Measurements from ENCODE around the gene RAB37.

The RAB37 gene

DNA sequence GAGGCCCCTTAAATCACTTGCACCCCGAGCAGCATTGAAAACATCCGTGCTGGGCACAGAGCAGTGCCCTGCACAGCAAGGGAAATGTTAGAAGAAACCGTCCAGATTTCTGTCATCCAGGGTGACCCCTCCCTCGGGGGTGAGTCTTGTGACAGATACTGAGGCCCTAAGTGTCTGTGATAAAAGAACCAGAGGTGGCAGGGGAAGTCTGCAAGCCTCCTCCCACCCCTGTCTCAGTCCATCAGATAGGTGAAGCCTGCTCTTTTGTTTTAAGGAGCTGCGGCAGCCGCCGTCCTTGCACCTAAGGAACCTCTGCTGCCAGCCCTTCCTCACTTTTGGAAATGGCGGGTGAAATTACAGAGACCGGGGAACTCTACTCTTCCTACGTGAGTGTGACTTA lies 39.9 kb downstream of the RAB37 start:
- no peak for DNase-seq

DNA sequence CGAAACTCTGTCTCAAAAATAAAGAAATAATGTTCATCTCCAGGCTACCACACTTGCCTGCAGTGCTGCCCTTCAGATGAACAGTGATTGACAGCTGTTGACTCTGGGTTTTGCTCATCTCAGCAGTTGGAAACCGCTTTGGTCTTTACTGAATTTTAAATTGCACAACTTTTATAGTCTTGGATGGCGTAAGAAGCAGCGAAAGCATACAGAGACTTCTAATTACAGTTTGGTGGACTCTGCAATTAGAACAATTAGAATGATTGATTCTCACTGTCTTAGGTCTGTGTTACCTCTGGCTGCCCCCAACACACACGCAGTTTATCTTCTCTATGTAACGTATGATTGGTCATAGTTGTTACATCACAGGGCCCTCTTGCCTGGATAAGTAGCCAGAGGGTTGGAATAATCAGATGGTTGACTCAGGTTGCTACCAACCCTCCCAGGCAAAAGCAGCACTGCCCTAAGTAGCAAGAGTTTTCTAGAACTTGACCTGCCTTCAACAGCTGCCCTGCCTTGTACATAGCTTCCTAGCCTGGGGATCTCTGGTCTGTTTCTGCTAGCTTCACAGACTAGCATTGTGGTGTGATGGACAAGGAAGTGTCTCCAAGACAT lies 41.0 kb downstream of the RAB37 start:
- DNase-seq, result no peak

DNA sequence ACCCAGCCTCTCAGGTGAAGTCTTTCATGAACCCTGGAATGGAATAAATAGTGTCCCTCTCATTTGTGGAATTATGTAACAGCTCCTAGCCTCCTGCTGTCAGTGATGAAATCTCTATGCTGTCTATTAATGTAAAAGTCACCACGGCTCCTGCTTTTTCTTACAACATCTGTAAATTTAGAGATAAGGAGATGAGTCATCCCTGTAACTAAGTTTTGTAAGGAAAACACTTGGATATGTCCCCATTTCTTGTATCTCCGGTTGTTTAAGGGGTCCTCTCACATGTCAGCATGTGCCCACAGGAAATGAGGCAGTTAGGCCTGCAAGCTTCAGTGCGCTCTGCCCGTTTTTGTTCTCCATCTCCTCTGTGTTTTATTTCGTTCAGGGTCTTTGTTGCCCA lies 41.9 kb downstream of the RAB37 start:
- no peak for DNase-seq

DNA sequence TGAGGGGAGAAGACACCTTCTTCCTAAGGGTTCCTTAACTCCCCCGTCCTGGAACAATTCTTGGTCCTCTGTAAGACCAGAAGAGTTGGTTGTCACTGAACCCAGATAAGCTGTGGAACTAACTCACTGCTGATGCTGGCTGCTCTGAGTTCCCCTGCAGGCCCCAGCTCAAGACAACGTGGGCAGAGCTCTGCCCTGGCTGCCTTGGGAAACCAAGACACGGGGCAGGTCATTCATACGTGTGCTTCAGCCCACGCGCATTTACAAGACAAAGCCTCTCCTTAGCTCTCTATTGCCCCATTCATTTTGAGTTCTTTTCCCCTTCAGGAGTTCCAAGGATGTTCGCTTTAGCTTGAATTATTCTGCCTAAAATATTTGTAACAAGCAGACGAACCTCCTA lies 42.4 kb downstream of the RAB37 start:
- no peak for DNase-seq

DNA sequence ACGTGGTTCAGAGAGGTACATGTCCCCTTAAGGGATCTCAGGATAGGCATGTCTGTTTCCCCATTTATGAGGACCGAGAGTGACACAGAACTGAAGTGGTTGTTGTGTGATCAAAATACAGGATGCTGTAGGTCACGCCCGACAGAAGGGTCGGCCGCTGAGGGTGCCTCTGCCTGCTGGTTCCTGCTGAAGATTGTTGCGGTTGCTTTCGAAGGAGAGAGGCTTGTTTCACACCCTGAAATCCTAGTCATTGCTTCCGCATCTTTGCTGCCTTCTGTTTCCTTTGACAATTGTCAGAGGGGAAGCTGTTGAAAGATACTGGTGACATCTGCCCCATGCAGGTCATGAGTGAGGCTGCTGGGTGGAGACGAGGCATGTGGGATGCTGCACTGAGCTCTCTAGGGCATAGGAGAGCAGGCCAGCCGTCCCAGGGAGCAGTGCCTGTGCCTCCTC lies 42.9 kb downstream of the RAB37 start:
- DNase-seq, result peak in 16 of 56 donors; percentile 12 to 69 (median 22)

DNA sequence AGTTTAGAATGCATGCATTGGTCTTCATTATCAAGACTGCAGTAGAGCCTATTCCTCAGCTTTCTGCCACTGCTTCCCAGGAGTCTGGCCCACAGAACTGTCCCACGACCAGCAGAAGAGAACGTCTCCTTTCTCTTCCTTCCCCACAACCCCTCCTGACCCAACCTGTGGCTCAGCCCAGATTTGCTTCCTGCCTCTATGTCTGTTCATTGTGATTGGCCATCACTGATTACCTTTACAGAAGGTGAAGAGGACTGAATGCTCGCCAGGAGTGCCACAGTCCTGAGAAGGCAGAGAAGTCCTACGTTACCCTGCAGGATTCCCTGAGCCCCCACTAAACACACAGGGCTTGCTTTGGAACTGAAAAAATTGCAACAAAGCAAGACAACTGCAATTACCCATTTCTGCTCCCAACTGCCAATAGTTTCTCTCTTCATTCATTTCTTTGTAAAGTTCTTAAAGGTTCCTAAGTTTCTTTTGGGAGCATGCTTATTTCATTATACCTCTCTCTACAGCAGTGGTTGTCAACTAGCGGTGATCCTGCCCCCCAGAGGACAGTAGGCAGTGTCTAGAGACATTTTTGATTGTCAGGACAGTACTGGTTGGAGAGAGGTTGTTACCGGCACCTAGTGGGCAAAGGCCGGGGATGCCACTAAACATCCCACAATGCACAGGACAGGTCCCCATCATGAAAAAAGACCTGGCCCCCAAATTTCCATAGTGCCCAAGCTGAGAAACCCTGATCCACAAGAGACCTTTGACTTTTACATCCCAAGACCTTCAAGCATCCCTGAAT lies 43.6 kb downstream of the RAB37 start:
- peak in 23 of 56 donors; percentile 12 to 80 (median 40) for DNase-seq

DNA sequence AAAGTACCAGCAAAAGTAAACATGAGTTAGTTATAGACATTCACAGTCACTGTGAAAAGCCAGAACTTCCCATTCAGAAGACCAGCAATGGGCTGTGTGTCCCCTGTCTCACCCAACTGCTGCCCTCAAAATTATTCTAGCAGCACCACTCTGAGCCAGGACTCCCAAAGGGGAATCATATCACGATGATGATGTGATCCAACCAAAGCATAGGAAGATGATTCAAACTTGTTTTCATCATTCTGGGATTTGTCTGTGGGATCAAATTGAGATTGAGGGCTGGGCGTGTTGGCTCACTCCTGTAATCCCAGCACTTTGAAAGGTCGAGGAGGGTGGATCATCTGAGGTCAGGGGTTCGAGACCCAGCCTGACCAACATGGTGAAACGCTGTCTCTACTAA lies 45.5 kb downstream of the RAB37 start:
- DNase-seq, result no peak

DNA sequence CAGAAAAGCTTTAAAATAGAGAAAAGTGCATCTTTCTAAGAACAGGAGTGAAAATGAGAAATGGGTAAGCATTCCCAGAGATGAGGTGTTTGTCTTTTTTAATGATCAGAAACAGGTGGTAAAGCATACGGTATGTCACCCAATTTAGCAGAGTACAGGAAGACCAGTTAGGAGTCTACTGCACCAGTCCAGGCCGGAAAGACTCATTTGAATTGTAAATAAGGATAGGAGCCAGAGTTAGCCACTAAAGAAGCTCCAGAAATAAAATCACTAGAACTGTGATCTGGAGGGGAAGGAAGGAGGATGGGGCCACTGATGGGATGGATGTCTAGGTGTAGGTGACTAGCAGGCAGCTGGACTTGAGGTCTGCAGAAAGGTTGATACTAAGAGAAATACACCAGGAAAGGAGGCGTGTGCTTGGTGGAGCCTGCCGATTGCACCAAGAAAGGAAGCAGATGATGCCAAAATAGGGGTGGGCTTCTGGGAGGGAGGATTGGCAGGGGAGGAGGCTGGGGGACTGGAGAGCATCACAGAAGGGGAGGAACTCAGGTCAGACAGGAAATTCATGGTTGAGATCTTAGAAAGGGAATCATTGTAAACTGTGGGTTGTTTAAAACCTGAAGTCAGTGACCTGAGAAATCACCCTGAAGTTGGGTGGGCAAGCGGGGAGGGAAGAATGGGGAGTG lies 47.2 kb downstream of the RAB37 start:
- no peak for DNase-seq

DNA sequence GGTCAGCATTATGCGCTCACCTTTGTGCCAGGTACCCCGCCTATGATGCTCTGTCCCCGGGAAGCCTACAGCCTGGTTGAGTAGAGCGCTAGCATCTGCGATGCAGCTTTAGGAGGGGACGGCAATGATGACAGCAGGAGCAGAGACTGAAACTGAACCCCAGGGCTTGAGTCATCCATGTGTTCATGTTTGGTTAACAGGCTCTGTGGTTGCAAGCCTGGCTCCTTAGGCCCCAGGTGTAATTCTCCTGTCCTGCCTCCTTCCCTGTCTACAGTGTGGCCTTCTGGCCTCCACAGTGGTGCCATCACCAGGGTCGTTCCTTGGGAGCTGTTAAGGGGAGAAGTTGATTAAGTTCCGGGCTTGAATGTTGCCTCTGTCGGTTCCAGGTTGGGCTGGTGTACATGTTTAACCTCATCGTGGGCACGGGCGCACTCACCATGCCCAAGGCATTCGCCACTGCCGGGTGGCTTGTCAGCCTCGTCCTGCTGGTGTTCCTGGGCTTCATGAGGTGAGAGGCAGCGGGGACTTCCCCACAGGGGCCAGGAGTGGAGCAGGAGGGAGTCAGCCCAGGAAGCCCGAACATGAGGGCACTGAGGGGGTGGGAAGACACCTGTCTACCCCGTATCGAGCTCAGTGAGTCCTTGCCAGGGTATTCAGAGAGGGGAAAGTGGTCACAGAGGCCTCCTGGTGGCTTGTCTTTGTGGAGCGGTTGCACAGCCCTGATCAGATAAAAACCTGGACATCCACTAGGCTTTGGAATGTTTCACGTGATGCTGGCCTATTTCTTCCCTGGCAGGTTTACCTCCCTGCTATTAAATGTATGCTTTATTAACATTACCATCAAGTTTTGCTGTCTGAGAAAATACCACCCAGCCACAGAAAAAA lies 48.3 kb downstream of the RAB37 start:
- DNase-seq, result no peak

DNA sequence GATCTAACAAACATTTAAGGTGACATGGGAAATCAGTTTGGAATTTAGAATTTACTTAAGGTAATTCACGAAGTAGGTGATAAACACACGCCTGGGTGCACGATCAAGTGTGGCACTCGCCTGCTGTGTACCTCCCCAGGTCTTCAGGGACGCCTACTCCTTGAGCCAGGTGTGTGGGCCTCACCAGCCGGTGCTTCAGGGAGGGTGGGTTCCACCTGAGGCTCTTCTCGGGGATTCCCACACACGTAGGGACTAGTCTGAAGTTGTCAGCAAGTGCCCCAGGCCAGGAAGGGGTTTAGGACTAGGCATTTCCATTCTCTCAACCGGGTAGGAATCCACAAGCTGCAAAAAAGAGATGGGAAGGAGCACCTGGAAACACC lies 48.9 kb downstream of the RAB37 start:
- no peak for DNase-seq

DNA sequence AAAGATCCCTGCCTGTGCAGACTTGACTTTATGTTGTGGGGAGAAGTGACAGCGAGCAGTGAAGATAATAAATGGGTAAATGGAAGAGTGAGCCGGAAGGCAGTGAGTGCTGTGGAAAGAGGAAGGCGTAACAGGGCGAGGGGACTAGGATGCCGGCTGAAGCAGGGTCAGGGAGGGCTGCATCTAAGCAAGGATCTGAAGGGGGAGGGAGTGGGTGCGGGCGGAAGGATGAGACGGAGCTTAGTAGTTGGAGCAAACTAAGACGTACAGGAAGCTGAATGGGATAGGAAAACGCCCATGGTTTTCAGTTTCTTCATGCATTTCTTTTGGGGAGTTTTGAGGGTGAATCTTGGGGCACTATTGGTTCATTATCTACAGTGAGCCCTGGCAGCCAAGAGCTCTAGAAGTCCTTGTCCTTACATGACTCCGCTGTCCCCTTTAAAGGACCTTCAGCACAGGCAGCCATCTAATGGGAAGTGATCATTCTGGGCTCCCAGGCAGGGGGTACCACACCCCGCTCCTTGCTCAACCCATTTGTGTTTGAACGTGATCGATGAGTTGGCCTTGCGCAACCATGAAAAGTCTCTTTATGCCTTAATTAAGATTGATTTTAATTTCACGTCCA lies 49.5 kb downstream of the RAB37 start:
- DNase-seq, result no peak

DNA sequence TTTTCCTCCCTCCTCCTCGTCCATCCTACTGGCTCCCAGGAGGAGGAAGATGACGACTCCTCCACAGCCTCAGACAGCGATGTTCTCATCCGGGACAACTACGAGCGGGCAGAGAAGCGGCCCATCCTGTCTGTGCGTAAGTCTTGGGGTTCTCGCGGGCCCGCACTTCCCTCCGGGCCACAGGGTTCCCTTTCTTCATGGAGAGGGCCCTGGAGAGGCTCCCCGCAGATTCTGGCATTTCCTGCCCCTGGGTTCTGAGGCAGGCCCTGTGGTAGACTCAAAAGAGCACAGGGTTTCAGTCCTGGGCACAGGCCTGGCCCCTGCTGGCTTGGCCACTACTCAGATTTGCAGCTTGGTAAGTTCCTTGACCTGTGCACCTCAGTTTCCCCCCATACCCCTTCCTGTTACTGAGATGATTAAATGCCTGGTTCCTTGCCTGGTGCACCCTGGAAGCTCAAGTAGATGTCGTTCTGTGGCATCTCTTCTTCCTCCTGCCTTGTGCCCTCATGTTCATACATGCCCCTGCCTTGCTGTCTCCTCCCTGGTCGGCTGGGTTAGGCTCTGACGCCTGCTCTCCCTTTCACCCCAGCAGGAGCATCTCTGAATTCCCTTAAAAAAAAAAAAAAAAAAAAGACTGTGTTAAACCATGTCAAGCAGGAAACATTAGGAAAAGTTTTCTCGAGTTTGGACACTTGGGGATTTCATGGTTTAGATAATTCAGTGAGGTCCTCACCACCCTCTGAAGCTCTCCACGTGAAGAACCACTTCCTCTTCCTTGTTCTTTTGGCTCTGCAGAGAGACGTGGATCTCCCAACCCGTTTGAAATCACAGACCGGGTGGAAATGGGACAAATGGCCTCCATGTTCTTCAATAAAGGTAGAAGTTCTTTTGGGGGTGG lies 53.4 kb downstream of the RAB37 start:
- no peak for DNase-seq

DNA sequence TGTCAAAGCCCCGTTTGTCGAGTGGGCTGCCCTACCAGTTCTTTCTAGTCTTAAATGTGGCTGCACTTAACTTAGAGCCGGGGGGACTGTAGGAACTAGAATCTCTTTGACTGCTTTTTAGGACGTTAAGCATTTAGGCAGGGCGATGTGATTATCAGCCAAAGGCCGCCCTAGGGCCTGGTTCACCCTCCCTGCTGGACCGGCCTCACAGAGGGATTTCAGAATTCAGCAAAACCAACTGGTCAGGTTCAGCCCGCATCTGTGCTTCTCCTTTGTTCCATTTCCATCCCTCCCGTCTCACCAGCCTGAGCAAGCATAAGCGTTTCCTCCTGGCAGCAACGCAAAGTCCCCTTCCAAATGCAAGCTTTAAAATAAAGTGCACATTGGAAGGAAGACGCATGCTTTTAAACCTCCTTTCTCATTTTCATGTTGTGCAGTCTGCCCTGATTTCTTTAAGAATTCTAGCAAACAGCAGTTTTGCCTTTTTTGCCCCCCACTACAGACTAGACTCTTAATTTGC lies 55.6 kb downstream of the RAB37 start:
- DNase-seq, result no peak

DNA sequence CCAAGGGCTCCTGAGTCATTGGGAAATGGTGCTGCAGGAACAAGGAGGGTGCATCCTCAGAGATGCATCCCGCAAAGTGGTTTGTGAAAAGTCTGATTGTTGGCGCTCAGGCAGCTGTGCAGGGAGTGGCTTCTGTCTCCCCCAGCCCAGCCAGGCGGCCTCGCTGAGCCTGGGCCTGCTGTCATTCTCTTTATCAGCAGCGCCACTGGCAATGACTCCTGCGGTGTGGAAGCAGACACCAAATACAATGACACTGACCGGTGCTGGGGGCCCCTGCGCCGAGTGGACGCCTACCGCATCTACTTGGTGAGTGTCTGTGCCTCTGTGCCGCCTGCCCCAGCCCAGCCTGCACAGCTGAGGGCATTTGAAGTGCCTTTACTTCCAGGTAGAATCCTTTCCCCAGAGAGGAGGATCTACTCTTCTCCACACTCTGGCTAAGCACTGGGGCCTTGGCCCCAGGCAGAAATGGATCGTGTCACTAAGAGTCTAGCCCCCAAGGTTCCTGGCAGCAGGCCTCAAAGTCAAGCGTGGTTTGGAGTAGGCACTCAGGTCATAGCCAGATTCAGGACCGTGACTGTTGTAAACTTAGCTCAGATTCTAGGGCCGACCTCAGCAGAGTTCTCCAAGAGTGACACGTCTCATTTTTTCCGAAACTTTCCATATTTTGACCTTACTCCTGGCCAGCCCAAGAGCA lies 58.4 kb downstream of the RAB37 start:
- peak in 6 of 56 donors; percentile 23 to 36 (median 28) for DNase-seq

DNA sequence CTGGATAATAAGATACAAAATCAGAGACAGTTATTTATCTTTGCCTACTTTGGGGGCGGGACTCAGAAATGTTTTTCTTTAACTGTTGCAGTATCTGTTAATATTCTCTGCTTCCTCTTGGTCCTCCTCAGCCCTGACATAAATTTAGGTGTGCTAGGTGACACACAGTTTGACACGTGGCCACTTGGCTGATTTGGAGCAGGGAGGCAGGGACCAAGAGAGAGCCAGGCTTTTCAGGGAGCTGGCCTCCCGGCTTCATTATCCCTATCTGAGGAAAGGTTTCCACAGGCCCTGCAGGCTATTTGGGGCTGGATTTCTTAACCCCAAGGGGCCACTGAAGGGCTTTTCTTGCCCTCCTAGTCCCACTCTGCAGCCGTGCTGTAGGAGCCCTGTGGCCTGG lies 59.2 kb downstream of the RAB37 start:
- DNase-seq, result no peak

DNA sequence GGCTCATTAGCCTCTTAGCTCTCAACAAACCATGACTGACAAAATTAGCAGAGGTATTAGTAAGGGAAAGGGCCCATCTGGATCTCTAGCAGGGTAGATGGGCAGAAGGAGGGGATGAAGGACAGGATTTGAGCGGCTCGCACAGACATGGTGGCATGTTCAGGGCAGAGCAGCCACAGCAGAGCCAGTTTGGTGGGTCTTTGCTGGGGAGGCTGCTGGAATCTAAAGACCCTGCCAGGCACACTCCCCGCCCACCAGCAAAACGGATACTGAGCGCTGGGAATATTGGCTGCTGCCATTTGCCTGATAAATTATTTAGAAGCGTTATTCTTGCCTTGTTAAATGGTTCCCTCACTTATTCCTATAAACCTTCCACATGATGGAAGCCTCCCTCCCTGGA lies 59.8 kb downstream of the RAB37 start:
- DNase-seq, result no peak
